ENCODE results near the gene ZNF33B. TPM values are rescaled to one million over a fixed set of nuclear protein-coding genes. Genes with fewer than 3 reads are reported as not detected.

Gene ZNF33B
- total RNA-seq, 2 donors from 2014 or later, result 17.1 to 34.9 TPM

- no peaks in the 10 kb centered on the region for H3K27me3 Mint-ChIP-seq (ENCODE audit: insufficient read depth)
- no peaks in the 10 kb centered on the region for H3K4me1 Mint-ChIP-seq
- no peak overlapping the region for H3K27ac Mint-ChIP-seq
- no peaks in the 10 kb centered on the region for H3K4me1 ChIP-seq (ENCODE audit: control insufficient read depth, insufficient read depth, low read length)
- no peak overlapping the region for H3K4me3 Mint-ChIP-seq
- WGBS, 2 experiments (ENCODE audit: insufficient coverage in 1 of 2, insufficient read length in 1 of 2), result 82% methylated on average over 1 of the region's 1 CpG; no CpG with 5 or more reads in 1 of the 2 experiments
- H3K9me3 ChIP-seq (ENCODE audit: control insufficient read depth, low read length), result peaks cover 67% of the 10 kb centered on the region
- no peak overlapping the region for H3K27ac ChIP-seq (ENCODE audit: low read depth, low read length)
- no peak overlapping the region for H3K9ac ChIP-seq (ENCODE audit: extremely low read depth, low read length, poor library complexity, severe bottlenecking)
- H3K9me3 Mint-ChIP-seq, result peaks cover 87% of the 10 kb centered on the region
- peaks cover 79% of the 10 kb centered on the region for H3K36me3 ChIP-seq (ENCODE audit: control insufficient read depth, insufficient read depth, low read length)
- H3K27me3 ChIP-seq (ENCODE audit: control insufficient read depth, insufficient read depth, low read length, poor library complexity, severe bottlenecking), result no peaks in the 10 kb centered on the region
- no peak for DNase-seq
- peak overlapping the region; percentile 65 for H3K4me3 ChIP-seq (ENCODE audit: low read length)
- peaks cover 88% of the 10 kb centered on the region for H3K36me3 Mint-ChIP-seq (ENCODE audit: low read depth)
- no peak for TF ChIP-seq CTCF (conservative IDR thresholded peaks at IDR 0.05)
Measured at GRCh38 chr10:42593284-42593683, 45.1 kb downstream of the ZNF33B start.

GRCh38 chr10:42583828-42584227 lies 54.5 kb downstream of the ZNF33B start:
- DNase-seq, result no peak
- no peaks in the 10 kb centered on the region for H3K4me1 ChIP-seq (ENCODE audit: control insufficient read depth, insufficient read depth, low read length)
- H3K36me3 Mint-ChIP-seq (ENCODE audit: low read depth), result peaks cover 53% of the 10 kb centered on the region
- peaks cover 90% of the 10 kb centered on the region for H3K9me3 Mint-ChIP-seq
- TF ChIP-seq CTCF (conservative IDR thresholded peaks at IDR 0.05), result no peak
- no peak overlapping the region for H3K27ac Mint-ChIP-seq
- no peaks in the 10 kb centered on the region for H3K9me3 ChIP-seq (ENCODE audit: control insufficient read depth, low read length)
- WGBS, 2 experiments (ENCODE audit: insufficient coverage in 1 of 2, insufficient read length in 1 of 2), result 94 to 100% methylated on average over 3 to 5 of the region's 5 CpGs
- no peaks in the 10 kb centered on the region for H3K27me3 ChIP-seq (ENCODE audit: control insufficient read depth, insufficient read depth, low read length, poor library complexity, severe bottlenecking)
- no peak overlapping the region for H3K27ac ChIP-seq (ENCODE audit: low read depth, low read length)
- no peak overlapping the region for H3K9ac ChIP-seq (ENCODE audit: extremely low read depth, low read length, poor library complexity, severe bottlenecking)
- H3K36me3 ChIP-seq (ENCODE audit: control insufficient read depth, insufficient read depth, low read length), result peaks cover 14% of the 10 kb centered on the region
- H3K4me1 Mint-ChIP-seq, result no peaks in the 10 kb centered on the region
- H3K4me3 ChIP-seq (ENCODE audit: low read length), result no peak overlapping the region
- no peak overlapping the region for H3K4me3 Mint-ChIP-seq
- H3K27me3 Mint-ChIP-seq (ENCODE audit: insufficient read depth), result no peaks in the 10 kb centered on the region

- peaks cover 7% of the 10 kb centered on the region for H3K9me3 ChIP-seq (ENCODE audit: control insufficient read depth, low read length)
- DNase-seq, result no peak
- Mint-ChIP-seq H3K27me3 (ENCODE audit: insufficient read depth) (no peaks in the 10 kb centered on the region), H3K36me3 (ENCODE audit: low read depth) (peaks cover 12% of the 10 kb centered on the region), H3K9me3 (peaks cover 85% of the 10 kb centered on the region), H3K4me3 (no peak overlapping the region), H3K4me1 (no peaks in the 10 kb centered on the region), H3K27ac (no peak overlapping the region)
- no peaks in the 10 kb centered on the region for H3K27me3 ChIP-seq (ENCODE audit: control insufficient read depth, insufficient read depth, low read length, poor library complexity, severe bottlenecking)
- H3K36me3 ChIP-seq (ENCODE audit: control insufficient read depth, insufficient read depth, low read length), result no peaks in the 10 kb centered on the region
- no peak for TF ChIP-seq CTCF (conservative IDR thresholded peaks at IDR 0.05)
- no peak overlapping the region for H3K27ac ChIP-seq (ENCODE audit: low read depth, low read length)
- no peaks in the 10 kb centered on the region for H3K4me1 ChIP-seq (ENCODE audit: control insufficient read depth, insufficient read depth, low read length)
- no peak overlapping the region for H3K4me3 ChIP-seq (ENCODE audit: low read length)
- H3K9ac ChIP-seq (ENCODE audit: extremely low read depth, low read length, poor library complexity, severe bottlenecking), result no peak overlapping the region
- WGBS, 2 experiments (ENCODE audit: insufficient coverage in 1 of 2, insufficient read length in 1 of 2), result 59 to 65% methylated on average over 2 to 7 of the region's 7 CpGs
Measured at GRCh38 chr10:42578019-42578418, 60.4 kb downstream of the ZNF33B start.

Measured in endodermal cell (in vitro differentiated cells).